ENCODE results near the gene PAIP2B. TPM values are rescaled to one million over a fixed set of nuclear protein-coding genes. Genes with fewer than 3 reads are reported as not detected.

The PAIP2B gene
- total RNA-seq, 2 experiments from 2014 or later, result 3.0 to 6.9 TPM

- peaks cover 17% of the 10 kb centered on the region for H3K36me3 ChIP-seq (ENCODE audit: insufficient read depth, low read length)
- H3K4me1 ChIP-seq (ENCODE audit: insufficient read depth, low read length, poor library complexity, severe bottlenecking), result no peaks in the 10 kb centered on the region
- no peak overlapping the region for H2AFZ ChIP-seq (ENCODE audit: low read length)
- no TSS peak for BruUV-seq (replicated peaks)
- DNase-seq (ENCODE audit: low spot score), result no peak
- intact Hi-C loops (cut with micrococcal nuclease; ENCODE audit: unreplicated experiment), result loop anchor here (2.0 kb wide), 1 partner anchor 137 kb away; no protein-coding TSS in a partner anchor
- TF ChIP-seq CTCF (conservative IDR thresholded peaks at IDR 0.05; ENCODE audit: low read length) (no peak), EZH2phosphoT487 (IDR thresholded peaks at IDR 0.05; ENCODE audit: borderline replicate concordance, low read depth, low read length) (no peak)
- ChIA-PET CTCF (ENCODE audit: unreplicated experiment) (interaction anchor here (1.1 to 1.7 kb wide), 3 partner anchors 84 to 147 kb away, joined by 3 to 7 read pairs (median 4); no protein-coding TSS in a partner anchor), POLR2A (interaction anchor here (1.2 kb wide), 1 partner anchor 87 kb away, joined by 3 read pairs; no protein-coding TSS in a partner anchor)
- H3K9me2 ChIP-seq (ENCODE audit: insufficient read depth, low read length), result no peaks in the 10 kb centered on the region
- H3K4me3 ChIP-seq (ENCODE audit: low read depth, low read length, poor library complexity, severe bottlenecking), result no peak overlapping the region
- H3K4me2 ChIP-seq (ENCODE audit: low read length), result no peak overlapping the region
- H3K9me3 ChIP-seq (ENCODE audit: low read length), result no peaks in the 10 kb centered on the region
- H4K20me1 ChIP-seq (ENCODE audit: insufficient read depth, low read length), result no peaks in the 10 kb centered on the region
- H3K27ac ChIP-seq (ENCODE audit: low read depth, low read length, poor library complexity, severe bottlenecking), result no peak overlapping the region
- no peaks in the 10 kb centered on the region for H3K79me2 ChIP-seq (ENCODE audit: insufficient read depth, low read depth, low read length)
Measured at GRCh38 chr2:71154279-71154678, 72.6 kb downstream of the PAIP2B start.

GRCh38 chr2:71153585-71154224, 73.2 kb downstream of the PAIP2B start:
- Histone ChIP-seq H3K4me1 (ENCODE audit: insufficient read depth, low read length, poor library complexity, severe bottlenecking) (no peaks in the 10 kb centered on the region), H3K9me3 (ENCODE audit: low read length) (no peaks in the 10 kb centered on the region), H3K4me3 (ENCODE audit: low read depth, low read length, poor library complexity, severe bottlenecking) (no peak overlapping the region), H3K36me3 (ENCODE audit: insufficient read depth, low read length) (peaks cover 23% of the 10 kb centered on the region), H3K27ac (ENCODE audit: low read depth, low read length, poor library complexity, severe bottlenecking) (no peak overlapping the region), H3K79me2 (ENCODE audit: insufficient read depth, low read depth, low read length) (no peaks in the 10 kb centered on the region), H4K20me1 (ENCODE audit: insufficient read depth, low read length) (no peaks in the 10 kb centered on the region), H3K4me2 (ENCODE audit: low read length) (no peak overlapping the region), H2AFZ (ENCODE audit: low read length) (no peak overlapping the region), H3K9me2 (ENCODE audit: insufficient read depth, low read length) (no peaks in the 10 kb centered on the region)
- intact Hi-C loops (cut with micrococcal nuclease; ENCODE audit: unreplicated experiment), result loop anchor here (2.0 kb wide), 1 partner anchor 137 kb away; no protein-coding TSS in a partner anchor
- ChIA-PET CTCF (ENCODE audit: unreplicated experiment) (interaction anchor here (1.2 kb wide), 1 partner anchor 84 kb away, joined by 4 read pairs; no protein-coding TSS in a partner anchor), POLR2A (no interaction called here)
- no TSS peak for BruUV-seq (replicated peaks)
- no peak for TF ChIP-seq CTCF (conservative IDR thresholded peaks at IDR 0.05; ENCODE audit: low read length)
- TF ChIP-seq EZH2phosphoT487 (IDR thresholded peaks at IDR 0.05; ENCODE audit: borderline replicate concordance, low read depth, low read length), result no peak
- no peak for DNase-seq (ENCODE audit: low spot score)

GRCh38 chr2:71151620-71152019, 75.3 kb downstream of the PAIP2B start:
- TF ChIP-seq CTCF (conservative IDR thresholded peaks at IDR 0.05; ENCODE audit: low read length), result no peak
- TF ChIP-seq EZH2phosphoT487 (IDR thresholded peaks at IDR 0.05; ENCODE audit: borderline replicate concordance, low read depth, low read length), result no peak
- CTCF ChIA-PET (ENCODE audit: unreplicated experiment), result no interaction called here
- DNase-seq (ENCODE audit: low spot score), result no peak
- intact Hi-C loops (cut with micrococcal nuclease; ENCODE audit: unreplicated experiment), result no loop called here
- POLR2A ChIA-PET, result interaction anchor here (0.7 to 1.0 kb wide), 2 partner anchors 21 to 72 kb away, joined by 3 to 7 read pairs; partner anchors contain the start of gene MPHOSPH10
- Histone ChIP-seq H3K79me2 (ENCODE audit: insufficient read depth, low read depth, low read length) (no peaks in the 10 kb centered on the region), H3K27ac (ENCODE audit: low read depth, low read length, poor library complexity, severe bottlenecking) (no peak overlapping the region), H3K4me1 (ENCODE audit: insufficient read depth, low read length, poor library complexity, severe bottlenecking) (no peaks in the 10 kb centered on the region), H3K4me3 (ENCODE audit: low read depth, low read length, poor library complexity, severe bottlenecking) (no peak overlapping the region), H3K4me2 (ENCODE audit: low read length) (no peak overlapping the region), H2AFZ (ENCODE audit: low read length) (no peak overlapping the region), H3K36me3 (ENCODE audit: insufficient read depth, low read length) (peaks cover 42% of the 10 kb centered on the region), H4K20me1 (ENCODE audit: insufficient read depth, low read length) (no peaks in the 10 kb centered on the region), H3K9me2 (ENCODE audit: insufficient read depth, low read length) (no peaks in the 10 kb centered on the region), H3K9me3 (ENCODE audit: low read length) (no peaks in the 10 kb centered on the region)
- no TSS peak for BruUV-seq (replicated peaks)
